GM15510 (cell line): ENCODE results near the gene DENND1A.

Source experiments
- POLR2A ChIP-seq: IDR thresholded peaks from 3 replicates; pipeline ENCODE4 v1.6.1; 2011; ENCODE audit warnings: borderline replicate concordance; ENCODE audit not compliant: insufficient read length; ENCODE audit errors: extremely low read depth

DENND1A gene

GRCh38 chr9:123380852-123381705 lies 548.8 kb downstream of the DENND1A start:
- no peak for TF ChIP-seq POLR2A

GRCh38 chr9:123378956-123379660 lies 550.8 kb downstream of the DENND1A start:
- no peak for TF ChIP-seq POLR2A

- TF ChIP-seq POLR2A = no peak
Measured at GRCh38 chr9:123378025-123378424, 551.9 kb downstream of the DENND1A start.

GRCh38 chr9:123377211-123377971 lies 552.5 kb downstream of the DENND1A start:
- TF ChIP-seq POLR2A = no peak

DNA sequence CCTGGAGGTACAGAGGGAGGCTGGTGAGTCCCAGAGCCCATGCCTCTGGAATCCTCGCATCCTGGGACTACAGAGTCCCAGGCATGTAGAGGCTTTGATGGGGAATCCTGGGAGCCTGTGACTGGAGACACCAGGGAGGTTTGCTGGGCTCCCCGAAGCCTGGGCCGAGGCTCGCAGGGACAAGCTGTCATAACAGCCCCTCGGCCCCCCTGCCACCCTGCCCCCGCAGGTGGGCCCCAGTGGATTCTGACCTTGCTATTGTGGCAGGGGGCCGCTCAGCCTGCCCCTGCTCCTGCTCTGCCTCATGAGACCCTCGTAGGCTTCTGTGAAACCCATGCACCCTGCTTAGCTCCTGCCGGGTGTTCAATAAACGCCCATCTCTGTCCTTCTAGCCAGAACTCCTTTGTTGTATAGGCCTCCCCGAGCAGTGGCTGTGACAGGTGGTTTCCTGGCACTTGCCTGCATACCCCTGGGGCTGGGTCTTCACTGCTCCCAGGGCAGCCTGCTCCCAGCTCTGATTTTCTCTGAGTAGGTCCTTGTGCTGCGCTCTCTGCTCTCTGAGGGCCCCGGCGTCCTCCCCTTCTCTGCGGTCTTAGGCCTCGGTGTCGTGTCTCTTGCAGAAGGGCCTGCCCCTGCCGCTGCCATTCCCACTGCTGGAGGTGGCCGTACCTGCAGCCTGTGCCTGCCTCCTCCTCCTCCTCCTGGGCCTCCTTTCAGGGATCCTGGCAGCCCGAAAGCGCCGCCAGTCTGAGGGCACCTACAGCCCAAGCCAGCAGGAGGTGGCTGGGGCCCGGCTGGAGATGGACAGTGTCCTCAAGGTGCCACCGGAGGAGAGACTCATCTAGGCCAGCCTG lies 553.5 kb downstream of the DENND1A start:
- no peak for TF ChIP-seq POLR2A

GRCh38 chr9:123375469-123376132 lies 554.3 kb downstream of the DENND1A start:
- no peak for TF ChIP-seq POLR2A

DNA sequence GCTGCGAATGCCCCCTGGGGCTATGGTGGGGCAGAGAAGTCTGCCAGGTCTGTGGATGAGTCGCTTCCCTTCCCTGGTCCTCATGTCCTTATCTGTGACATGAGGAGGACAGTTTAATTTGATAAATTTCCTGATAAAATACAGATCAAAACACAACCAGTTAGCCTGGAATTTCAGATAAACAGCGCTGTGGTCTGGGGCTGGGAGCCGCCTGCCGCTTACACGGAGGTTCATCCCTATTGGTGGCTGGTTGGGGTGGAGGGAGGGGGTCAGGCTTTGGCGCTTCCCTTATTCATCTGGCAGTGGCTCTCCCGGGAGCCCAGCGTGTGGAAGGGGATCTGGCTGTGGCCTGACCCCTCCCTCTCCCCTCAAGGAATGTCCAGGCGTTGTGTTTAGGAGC lies 556.0 kb downstream of the DENND1A start:
- no peak for TF ChIP-seq POLR2A

DNA sequence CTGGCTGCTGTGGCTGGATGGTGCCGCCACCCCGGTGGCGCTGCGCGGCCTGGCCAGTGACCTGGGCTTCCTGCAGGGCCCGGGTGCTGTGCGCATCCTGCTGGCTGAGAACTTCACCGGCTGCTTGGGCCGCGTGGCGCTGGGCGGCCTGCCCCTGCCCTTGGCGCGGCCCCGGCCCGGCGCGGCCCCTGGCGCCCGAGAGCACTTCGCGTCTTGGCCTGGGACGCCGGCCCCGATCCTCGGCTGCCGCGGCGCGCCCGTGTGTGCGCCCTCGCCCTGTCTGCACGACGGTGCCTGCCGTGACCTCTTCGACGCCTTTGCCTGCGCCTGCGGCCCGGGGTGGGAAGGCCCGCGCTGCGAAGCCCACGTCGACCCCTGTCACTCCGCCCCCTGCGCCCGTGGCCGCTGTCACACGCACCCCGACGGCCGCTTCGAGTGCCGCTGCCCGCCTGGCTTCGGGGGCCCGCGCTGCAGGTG lies 556.4 kb downstream of the DENND1A start:
- TF ChIP-seq POLR2A = no peak

DNA sequence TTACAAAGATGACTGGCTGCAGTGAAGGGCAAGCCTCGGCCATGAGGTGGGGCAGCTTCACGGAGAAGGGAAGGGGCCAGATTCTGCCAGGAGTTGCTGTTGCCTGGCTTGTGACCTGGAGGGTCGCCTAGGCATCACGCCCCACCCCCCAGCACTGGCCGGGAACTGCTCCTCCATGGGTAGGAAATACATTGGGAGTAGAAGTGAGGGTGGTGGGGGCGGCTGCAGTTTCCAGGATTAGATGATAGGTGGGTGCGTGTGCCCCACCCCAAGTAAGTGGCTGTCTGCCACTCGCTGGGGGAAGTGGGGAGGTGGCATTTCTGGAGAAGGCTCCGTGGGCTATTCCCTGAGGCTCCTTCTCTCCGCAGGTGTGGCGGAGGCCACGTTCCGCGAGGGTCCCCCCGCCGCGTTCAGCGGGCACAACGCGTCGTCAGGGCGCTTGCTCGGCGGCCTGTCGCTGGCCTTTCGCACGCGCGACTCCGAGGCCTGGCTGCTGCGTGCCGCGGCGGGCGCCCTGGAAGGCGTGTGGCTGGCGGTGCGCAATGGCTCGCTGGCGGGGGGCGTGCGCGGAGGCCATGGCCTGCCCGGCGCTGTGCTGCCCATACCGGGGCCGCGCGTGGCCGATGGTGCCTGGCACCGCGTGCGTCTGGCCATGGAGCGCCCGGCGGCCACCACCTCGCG lies 557.0 kb downstream of the DENND1A start:
- no peak for TF ChIP-seq POLR2A

- no peak for TF ChIP-seq POLR2A
Measured at GRCh38 chr9:123371805-123372590, 557.9 kb downstream of the DENND1A start.

GRCh38 chr9:123371228-123371584 lies 558.7 kb downstream of the DENND1A start:
- TF ChIP-seq POLR2A = no peak

GRCh38 chr9:123370526-123371227 lies 559.2 kb downstream of the DENND1A start:
- TF ChIP-seq POLR2A = no peak
